Measurements from ENCODE around the gene STX2. TPM values are rescaled to one million over a fixed set of nuclear protein-coding genes. Genes with fewer than 3 reads are reported as not detected.

STX2 gene
- total and polyA plus RNA-seq, 4 donors, result 11.9 to 28.4 (median 20.9) TPM

DNA sequence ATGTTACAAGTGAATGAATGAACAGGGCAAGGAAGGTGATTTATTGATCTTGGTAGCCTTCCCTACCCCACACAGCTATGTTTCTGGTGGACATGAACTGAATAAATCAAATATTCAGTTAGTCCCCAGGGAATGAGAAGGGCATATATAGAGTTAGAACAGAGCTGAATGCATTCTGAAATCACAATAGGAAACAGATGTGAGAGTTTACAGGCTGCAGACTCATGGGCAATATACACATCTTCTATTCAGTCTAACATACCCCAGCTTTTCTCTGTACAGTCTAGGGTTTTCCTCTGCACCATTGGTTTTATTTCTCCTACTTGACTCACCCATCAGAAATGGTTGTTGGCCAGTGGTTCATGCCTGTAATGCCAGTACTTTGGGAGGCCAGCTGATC, 7.3 kb upstream of the STX2 start:
- no peak overlapping the region for H3K4me3 ChIP-seq
- peaks cover 0 to 2% (median 0%) of the 10 kb centered on the region in 4 donors for H3K9me3 ChIP-seq (ENCODE audit: control insufficient read depth in 4 of 4, insufficient read depth in 3 of 4, low read length in 3 of 4)
- H3K27me3 ChIP-seq (ENCODE audit: control insufficient read depth in 3 of 3, insufficient read depth in 3 of 3, low read length in 2 of 3), result no peaks in the 10 kb centered on the region
- peaks cover 0 to 9% (median 0%) of the 10 kb centered on the region in 5 donors for H3K4me1 ChIP-seq (ENCODE audit: control insufficient read depth in 5 of 5, insufficient read depth in 5 of 5, low read length in 5 of 5)
- ATAC-seq (ENCODE audit: insufficient read depth, low FRiP score), result no peak
- TF ChIP-seq, protein P1, sequence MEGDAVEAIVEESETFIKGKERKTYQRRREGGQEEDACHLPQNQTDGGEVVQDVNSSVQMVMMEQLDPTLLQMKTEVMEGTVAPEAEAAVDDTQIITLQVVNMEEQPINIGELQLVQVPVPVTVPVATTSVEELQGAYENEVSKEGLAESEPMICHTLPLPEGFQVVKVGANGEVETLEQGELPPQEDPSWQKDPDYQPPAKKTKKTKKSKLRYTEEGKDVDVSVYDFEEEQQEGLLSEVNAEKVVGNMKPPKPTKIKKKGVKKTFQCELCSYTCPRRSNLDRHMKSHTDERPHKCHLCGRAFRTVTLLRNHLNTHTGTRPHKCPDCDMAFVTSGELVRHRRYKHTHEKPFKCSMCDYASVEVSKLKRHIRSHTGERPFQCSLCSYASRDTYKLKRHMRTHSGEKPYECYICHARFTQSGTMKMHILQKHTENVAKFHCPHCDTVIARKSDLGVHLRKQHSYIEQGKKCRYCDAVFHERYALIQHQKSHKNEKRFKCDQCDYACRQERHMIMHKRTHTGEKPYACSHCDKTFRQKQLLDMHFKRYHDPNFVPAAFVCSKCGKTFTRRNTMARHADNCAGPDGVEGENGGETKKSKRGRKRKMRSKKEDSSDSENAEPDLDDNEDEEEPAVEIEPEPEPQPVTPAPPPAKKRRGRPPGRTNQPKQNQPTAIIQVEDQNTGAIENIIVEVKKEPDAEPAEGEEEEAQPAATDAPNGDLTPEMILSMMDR (IDR thresholded peaks at IDR 0.05; ENCODE audit: control extremely low read depth, extremely low read depth), result no peak
- H3K36me3 ChIP-seq (ENCODE audit: control insufficient read depth in 4 of 4, insufficient read depth in 4 of 4, low read length in 4 of 4), result no peaks in the 10 kb centered on the region
- no peak overlapping the region for H3K9ac ChIP-seq (ENCODE audit: insufficient read depth in 1 of 2, low read length in 2 of 2)
- no peak overlapping the region for H3K27ac ChIP-seq (ENCODE audit: low read depth in 1 of 2, low read length in 1 of 2)
- no peak for DNase-seq

DNA sequence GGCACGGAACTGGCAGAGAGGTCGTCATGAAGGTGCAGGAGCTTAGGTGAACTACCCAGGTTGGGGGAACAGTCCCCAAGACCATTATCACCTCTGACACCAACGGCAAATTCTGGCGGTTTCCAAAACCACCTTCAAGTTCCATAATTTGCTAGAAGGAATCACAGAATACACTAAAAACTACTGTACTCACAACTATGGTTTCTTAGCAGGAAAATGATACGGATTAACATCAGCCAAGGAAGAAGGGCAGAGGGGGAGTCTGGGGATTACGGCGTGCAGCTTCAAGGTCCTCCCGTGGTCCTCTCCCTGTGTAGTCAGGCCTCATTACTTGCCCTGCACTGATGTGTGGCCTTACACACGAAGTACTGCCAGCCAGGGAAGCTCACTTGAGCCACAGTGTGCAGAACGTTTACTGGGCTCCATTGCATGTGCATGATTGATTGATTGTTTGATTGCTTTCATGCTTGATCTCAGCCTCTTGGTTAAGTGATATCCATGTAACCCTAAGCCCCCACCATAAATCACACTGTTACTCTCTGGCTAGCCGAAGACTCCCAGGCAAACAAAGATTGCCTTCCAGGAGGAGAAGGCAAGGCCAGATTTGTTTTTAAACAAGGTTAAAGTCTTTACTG, 837 bp upstream of the STX2 start:
- no peak overlapping the region for H3K4me3 ChIP-seq
- H3K9me3 ChIP-seq (ENCODE audit: control insufficient read depth in 4 of 4, insufficient read depth in 3 of 4, low read length in 3 of 4), result no peaks in the 10 kb centered on the region
- peak overlapping the region in 1 of 2 donors; percentile 14 for H3K9ac ChIP-seq (ENCODE audit: insufficient read depth in 1 of 2, low read length in 2 of 2)
- peaks cover 0 to 11% (median 0%) of the 10 kb centered on the region in 5 donors for H3K4me1 ChIP-seq (ENCODE audit: control insufficient read depth in 5 of 5, insufficient read depth in 5 of 5, low read length in 5 of 5)
- H3K27ac ChIP-seq (ENCODE audit: low read depth in 1 of 2, low read length in 1 of 2), result no peak overlapping the region
- H3K27me3 ChIP-seq (ENCODE audit: control insufficient read depth in 3 of 3, insufficient read depth in 3 of 3, low read length in 2 of 3), result no peaks in the 10 kb centered on the region
- DNase-seq, result no peak
- 71 to 75% methylated on average over 11 of the region's 11 CpGs for whole genome bisulfite sequencing, 2 donors
- no peaks in the 10 kb centered on the region for H3K36me3 ChIP-seq (ENCODE audit: control insufficient read depth in 4 of 4, insufficient read depth in 4 of 4, low read length in 4 of 4)
- TF ChIP-seq, protein P1 (IDR thresholded peaks at IDR 0.05; ENCODE audit: control extremely low read depth, extremely low read depth), result no peak
- ATAC-seq (ENCODE audit: insufficient read depth, low FRiP score), result no peak

DNA sequence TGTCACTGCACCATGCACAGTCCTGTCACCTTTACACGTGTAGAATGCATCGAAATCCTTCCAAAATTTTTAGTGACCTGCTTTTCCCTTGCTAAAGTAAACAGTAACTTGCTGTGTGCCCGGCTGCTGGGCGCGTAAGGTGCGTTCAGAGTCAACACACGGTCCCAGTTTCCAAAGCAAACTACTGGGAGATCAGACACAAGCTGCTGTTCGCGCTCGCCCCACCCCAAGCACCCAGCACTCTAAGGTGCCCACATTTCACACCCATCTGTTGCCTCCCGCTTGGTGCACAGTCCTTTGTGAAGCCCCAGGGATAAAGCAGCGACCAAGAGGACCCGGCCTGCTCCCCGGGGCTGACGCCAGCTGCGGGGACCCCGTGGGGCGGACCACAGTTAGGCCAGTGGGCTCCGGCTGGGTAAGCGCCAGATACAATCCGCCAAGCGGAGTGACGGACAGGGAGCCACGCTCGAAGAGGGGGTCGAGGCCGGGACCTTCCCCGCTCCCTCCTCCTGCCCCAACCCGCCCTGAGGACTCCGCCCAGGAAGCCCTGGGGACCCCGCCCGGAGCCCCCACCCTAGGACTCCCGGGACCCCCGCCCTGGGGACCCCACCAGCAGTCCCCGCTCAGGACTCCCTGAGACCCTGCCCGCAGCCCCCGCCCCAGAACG, 633 bp downstream of the STX2 start:
- WGBS, 2 donors, result 6 to 14% methylated on average over 33 to 38 of the region's 38 CpGs
- DNase-seq (peak; percentile 25 to 50 (median 40)), ATAC-seq (ENCODE audit: insufficient read depth, low FRiP score) (peak; percentile 28)
- Histone ChIP-seq H3K4me1 (ENCODE audit: control insufficient read depth in 5 of 5, insufficient read depth in 5 of 5, low read length in 5 of 5) (peaks cover 0 to 11% (median 0%) of the 10 kb centered on the region in 5 donors), H3K4me3 (peak overlapping the region; percentile 23), H3K9ac (ENCODE audit: insufficient read depth in 1 of 2, low read length in 2 of 2) (peak overlapping the region; percentile 11 to 54), H3K9me3 (ENCODE audit: control insufficient read depth in 4 of 4, insufficient read depth in 3 of 4, low read length in 3 of 4) (no peaks in the 10 kb centered on the region), H3K27ac (ENCODE audit: low read depth in 1 of 2, low read length in 1 of 2) (peak overlapping the region in 1 of 2 donors; percentile 35), H3K36me3 (ENCODE audit: control insufficient read depth in 4 of 4, insufficient read depth in 4 of 4, low read length in 4 of 4) (peaks cover 0 to 2% (median 0%) of the 10 kb centered on the region in 4 donors), H3K27me3 (ENCODE audit: control insufficient read depth in 3 of 3, insufficient read depth in 3 of 3, low read length in 2 of 3) (no peaks in the 10 kb centered on the region)
- TF ChIP-seq, protein P1 (IDR thresholded peaks at IDR 0.05; ENCODE audit: control extremely low read depth, extremely low read depth), result no peak
